GM21390 (cell line): ENCODE data around the gene ATG7.
"Not testable (repeated sequence)": the region's sequence is repeated elsewhere in the genome, so short reads cannot be mapped to it uniquely, and the experiment has no call there.

Experiments
- ATAC-seq: cut with Tn5 transposase; IDR thresholded peaks from one replicate; pipeline ENCODE4 v1.9.1; 2021; ENCODE audit not compliant: unreplicated experiment

The ATG7 gene

DNA sequence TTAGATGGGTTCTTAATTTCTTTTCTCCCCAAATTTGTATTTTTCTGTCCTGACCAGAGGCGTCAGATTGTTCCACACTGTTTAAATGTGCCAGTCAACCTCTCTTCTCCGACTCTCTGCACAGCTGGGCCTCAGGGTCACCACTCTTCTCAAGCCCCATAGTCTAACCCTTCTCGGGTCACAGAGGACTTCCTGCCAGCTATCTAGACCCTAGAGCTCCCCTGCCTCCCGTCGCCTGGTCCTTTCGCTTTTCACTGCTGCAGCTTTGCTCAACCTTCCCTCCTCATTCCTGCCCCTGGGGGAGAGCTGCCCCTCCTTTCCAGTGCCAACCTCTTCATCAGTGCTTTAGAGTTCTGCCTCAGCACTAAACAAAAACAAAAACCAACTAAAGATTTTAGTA is 151.7 kb downstream of the ATG7 start:
- no peak for ATAC-seq

DNA sequence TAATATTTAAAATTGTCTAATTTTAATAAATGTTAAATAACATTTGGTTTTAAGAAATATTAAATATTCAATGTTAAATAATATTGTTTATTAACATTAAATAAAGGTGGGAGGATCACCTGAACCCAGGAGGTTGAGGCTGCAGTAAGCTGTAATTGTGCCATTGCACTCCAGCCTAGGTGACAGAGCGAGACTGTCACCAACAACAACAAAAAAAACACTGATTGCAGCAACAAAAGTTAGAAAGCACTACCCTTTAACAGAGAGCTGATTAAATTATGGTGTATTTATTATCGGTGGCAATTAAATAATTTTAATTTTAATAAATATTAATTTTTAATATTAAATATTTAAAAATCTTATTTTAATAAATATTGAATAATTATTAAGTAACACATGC is 152.1 kb downstream of the ATG7 start:
- no peak for ATAC-seq

DNA sequence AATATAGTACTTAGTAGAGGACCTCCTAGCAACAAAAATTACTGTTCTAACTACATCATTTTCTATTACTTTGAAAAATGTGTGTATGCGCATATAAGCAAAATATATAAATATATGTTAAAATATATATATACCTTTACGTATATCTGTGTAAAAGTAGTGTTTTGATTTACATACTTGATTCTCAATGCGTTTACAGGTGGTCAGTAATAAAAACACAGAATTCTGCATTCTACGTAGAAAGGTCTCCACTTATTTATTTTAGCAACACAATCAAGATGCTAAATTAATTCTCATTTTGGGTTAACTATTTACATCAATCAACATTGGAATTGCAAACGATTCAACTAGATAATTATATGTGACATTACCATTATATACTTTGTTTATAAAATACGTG is 158.0 kb downstream of the ATG7 start:
- ATAC-seq: no peak

DNA sequence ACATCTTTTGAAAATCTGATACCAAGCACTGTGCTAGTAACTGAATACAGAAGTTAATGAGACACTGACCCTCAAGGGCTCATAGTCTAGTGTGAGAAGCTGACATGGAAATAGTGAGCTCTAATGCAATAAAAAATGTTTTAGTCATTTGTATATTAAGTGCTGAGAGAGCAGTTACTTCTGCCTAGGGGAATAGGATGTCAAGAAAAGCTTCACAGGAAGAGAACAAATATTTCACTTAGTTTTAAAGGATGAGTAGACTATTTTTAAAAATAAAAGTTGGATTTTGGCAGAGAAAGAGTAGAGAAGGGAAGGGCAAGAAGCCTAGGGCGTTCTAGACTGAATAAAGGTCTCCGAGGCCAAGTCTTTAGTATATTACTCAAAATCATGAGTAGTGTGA is 158.4 kb downstream of the ATG7 start:
- no peak for ATAC-seq

DNA sequence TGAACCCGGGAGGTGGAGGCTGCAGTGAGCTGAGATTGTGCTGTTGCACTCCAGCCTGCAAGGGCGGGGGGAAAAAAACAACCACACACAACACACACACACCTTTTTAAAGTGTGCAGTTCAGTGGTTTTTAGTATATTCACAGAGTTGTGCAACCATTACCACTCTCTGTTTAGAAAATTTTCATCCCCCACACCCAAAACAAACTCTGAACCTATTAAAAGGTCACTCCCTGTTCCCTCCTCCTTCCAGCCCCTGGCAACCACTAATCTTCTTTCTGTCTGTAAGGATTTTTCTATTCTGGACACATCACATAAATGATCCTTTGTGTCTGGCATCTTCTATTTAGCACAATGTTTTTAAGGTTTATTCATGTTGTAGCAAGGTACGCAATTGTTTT is 159.1 kb downstream of the ATG7 start:
- ATAC-seq: no peak

DNA sequence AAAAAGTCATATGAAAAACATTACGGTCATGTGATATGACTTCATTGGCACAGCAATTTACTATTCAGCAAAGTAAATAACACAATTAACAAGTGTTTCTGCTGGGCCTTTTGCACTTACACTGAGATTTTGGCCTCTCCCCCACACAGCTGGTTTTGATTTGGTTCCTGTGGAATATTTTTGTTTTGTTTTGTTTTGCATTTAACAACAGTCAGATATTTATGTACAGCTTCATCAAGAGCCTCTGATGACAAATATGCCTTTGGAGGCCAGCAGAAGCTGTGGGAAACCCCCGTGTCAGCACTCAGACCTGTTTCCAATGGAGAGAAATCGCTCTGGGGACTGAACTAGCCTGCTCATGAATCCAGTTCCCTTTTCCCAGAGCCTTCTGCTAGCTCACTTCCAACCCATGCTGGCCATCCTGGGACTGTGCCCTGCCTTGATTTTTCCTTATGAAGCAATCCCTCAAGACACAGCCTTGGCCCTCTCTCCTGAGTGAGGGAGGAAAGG is 161.9 kb downstream of the ATG7 start:
- ATAC-seq: no peak

DNA sequence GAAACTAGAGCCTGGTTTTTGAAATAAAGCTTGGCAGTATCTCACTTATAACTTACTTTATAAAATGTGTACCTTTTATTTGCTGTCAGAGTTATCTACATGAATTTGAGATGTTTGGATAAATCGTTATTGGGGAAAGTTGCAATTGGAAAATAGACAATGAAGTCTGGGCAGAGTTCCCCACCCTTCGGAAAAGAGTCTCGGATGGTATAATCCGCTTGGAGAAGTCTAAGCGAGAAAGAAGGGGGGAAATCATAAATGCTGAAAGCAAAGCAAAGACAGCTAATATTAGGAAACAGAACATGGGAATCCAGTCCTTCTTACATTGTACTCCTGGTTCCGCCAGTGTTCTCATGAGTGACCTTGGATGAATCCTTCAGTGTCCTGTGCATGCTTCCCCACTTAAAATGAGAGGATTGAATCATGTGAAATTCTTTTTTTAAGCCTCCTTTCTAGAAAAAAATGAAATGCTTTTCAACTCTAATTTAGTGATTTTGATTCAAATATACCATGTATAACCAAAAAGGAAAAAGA is 162.4 kb downstream of the ATG7 start:
- no peak for ATAC-seq

DNA sequence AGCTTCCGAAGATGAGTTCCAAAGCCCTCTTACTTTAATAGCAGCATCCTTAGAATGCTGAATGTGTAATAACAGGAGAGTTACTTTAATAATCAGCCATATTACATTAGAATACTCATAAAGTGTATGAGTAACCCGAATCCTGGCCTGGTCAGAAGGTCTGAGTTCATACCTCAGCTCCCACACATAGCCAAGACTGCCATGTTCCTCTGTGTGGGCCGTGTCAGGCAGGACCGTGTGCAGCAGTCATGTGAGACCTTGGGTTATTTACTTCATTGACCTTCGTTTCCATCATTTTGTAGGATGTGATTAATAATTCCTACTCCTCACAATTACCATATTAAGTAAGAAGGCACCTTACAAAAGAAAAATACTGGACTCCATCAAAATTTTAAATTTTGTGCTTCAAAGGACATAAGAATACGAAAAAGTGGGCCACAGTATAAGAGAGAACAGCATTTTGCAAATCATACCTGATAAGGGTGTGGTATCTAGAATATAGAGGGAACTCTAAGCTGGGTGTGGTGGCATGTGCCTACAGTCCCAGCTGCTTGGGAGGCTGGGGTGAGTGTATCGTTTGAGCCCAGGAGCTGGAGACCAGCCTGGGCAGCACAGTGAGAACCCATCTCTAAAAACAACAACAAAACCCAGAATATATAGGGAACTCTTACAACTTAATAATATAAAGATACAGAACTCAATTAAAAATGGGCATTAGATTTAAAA is 163.4 kb downstream of the ATG7 start:
- ATAC-seq: no peak

DNA sequence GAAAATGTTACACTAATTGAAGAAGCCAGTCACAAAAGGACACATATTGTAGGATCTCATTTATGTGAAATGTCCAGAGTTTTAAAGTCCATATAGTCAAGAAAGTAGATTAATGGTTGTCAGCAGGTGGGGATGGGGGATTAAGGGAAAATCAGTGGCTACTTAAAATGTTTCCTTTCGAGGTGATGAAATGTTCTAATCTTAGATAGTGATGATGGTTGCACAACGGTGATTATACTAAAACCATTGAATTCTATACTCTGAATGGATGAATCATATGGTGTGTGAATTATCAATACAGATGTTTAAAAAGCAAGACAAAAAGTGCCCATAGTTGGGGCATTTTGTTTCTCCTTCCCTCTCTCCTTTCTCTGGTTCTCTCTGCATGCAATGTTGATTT is 164.6 kb downstream of the ATG7 start:
- ATAC-seq: no peak

DNA sequence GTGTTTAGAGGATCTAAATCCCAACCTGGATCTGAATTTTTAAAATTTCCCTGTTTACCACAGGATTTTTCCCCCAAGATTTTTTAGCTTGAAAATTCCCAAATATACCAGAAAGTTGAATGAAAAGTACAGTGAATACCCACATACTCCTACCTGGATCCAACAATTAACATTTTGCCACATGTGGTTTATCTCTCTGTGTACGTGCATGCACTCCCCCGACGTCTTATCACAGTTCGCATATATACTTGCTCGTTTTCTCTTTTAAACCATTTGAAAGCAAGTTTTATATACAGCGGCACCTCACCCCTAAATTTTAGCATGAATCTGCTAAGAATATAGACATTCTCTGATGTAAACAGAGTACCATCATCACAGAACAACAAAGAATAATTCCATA is 165.3 kb downstream of the ATG7 start:
- ATAC-seq: no peak

DNA sequence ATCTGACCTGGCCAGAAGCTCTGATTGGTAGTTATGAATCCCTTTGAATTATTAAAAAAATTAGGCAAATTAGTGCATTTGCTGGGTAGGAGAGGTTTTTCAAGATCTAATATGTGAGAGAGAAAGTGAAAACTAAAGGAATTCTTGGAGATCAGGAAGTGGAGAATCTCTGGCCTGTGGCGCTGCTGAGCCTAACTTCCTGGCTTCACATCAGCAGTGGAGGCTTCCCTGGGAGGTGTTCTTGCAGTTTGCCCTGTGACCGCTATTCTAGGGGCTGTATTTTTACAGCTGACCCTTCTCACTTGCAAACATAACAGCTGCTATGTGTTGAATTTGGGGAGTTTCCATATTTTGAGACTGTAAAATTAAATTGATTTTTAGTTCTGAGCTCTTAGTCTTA is 166.4 kb downstream of the ATG7 start:
- ATAC-seq: no peak

DNA sequence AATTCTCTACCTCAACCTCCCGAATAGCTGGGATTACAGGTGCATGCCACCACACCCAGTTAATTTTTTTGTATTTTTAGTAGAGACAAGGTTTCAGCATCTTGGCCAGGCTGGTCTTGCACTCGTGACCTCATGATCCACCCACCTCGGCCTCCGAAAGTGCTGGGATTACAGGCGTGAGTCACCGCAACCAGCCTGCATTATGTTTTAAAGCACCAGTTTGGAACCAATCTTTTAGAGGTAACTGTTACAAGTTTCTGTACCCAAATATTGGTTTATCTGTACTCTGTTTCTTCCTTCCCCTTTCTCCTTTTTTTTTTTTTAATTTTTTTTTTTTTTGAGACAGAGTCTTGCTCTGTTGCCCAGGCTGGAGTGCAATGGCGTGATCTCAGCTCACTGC is 169.1 kb downstream of the ATG7 start:
- ATAC-seq: not testable (repeated sequence)

DNA sequence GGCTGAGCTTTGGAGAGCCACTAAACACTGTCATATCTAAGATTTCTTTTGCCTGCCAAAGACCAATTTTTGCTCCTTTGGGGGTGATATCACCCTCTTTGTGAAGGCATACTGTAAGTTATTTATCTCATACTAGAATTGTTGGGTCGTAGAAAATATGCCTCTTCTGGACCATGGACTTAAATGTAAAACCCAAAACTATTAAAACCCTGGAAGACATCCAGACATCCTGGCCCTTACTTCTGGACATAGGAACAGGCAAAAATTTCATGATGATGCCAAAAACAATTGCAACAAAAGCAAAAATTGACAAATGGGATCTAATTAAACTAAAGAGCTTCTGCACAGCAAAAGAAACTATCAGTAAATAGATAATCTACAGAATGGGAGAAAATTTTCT is 172.2 kb downstream of the ATG7 start:
- no peak for ATAC-seq

DNA sequence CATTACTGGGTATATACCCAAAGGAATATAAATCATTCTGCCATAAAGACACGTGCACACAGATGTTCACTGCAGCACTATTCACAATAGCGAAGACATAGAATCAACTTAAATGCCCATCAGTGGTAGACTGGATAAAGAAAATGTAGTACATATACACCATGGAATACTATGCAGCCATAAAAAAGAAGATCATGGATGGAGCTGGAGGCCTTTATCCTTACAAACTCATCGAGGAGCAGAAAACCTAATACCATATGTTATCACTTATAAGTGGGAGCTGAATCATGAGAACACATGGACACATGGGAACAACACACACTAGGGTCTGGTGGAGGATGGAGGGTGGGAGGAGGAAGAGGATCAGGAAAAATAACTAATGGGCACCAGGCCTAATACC is 173.0 kb downstream of the ATG7 start:
- not testable (repeated sequence) for ATAC-seq

DNA sequence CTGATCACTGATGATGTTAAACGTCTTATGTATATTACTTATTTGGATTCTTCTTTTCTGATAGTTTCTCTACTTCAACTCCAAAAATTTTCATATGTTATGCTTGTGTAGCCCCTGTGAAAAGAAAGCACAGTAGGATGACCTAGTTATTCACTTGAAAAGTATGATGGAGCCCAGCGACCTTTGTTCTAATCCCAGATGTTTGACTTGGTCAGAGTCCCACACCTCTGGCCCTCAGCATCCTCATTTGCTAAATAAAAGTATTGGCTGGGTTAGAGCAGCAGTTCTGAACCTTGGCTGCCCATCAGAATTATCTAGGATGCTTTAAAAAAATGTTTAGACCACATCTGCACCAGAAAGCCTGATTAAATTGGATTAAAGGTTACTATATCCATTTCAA is 173.7 kb downstream of the ATG7 start:
- no peak for ATAC-seq

DNA sequence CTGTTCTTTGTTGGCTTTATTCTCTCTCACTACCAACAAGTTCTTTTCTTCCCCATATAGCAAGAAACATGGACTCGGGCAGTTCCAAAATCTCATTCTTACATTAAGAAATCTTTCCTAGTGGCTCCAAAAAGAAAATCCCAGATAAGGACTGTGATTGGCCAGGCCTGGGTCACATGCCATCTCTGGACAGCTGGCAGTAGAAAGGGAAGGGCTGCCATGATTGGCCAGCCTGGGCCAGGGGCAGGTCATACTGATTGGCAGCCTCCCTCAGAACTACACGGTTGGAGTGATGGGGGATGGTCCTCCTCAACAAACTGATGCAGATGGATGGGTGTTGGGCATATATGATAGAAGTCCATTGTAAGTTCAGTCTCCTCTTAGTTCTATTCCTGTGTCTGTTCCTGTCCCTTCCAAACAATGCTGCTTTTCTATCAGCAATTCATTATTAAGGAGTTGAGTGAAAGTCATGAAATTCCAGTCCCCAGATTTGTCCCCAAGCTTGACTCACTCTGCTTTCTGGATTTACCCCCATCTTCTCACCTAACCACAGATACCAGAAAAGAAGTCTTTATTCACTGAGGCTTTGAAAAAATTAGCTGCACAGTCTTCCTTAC is 175.5 kb downstream of the ATG7 start:
- no peak for ATAC-seq

DNA sequence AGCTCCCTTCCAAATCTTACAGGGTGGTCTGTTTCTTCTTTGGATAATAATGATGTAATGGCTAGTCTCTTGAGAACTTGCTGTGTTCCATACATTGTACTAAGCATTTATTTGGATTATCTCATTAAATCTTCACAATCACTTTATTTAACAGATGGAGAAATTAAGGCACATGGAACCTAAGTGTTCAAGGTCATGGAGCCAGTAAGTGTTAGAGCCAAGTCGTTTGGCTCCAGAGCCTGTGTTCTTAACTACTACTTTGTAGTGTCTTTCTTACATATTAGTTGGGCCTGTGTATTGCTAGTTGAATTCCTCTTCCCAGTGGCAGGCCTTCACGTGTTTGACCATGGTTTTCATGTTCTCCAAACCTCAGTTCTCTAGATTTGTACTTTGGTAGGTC is 177.8 kb downstream of the ATG7 start:
- ATAC-seq: no peak

DNA sequence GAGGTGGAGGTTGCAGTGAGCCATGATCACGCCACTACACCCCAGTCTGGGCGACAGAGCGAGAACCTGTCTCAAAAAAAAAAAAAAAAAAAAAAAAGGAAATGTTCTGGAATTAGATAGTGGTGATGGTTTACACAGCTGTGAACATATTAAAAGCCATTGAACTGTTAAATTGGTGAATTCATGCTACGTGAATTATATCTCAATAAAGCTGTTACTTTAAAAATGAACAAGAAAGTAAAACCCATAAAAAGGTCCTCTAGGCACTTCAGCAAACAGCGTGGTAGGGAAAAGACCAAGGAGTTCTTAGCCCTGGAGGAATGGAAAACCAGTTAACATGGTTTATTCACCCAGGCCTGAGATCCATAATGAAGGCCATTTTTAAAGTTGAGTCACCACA is 180.1 kb downstream of the ATG7 start:
- ATAC-seq: no peak

DNA sequence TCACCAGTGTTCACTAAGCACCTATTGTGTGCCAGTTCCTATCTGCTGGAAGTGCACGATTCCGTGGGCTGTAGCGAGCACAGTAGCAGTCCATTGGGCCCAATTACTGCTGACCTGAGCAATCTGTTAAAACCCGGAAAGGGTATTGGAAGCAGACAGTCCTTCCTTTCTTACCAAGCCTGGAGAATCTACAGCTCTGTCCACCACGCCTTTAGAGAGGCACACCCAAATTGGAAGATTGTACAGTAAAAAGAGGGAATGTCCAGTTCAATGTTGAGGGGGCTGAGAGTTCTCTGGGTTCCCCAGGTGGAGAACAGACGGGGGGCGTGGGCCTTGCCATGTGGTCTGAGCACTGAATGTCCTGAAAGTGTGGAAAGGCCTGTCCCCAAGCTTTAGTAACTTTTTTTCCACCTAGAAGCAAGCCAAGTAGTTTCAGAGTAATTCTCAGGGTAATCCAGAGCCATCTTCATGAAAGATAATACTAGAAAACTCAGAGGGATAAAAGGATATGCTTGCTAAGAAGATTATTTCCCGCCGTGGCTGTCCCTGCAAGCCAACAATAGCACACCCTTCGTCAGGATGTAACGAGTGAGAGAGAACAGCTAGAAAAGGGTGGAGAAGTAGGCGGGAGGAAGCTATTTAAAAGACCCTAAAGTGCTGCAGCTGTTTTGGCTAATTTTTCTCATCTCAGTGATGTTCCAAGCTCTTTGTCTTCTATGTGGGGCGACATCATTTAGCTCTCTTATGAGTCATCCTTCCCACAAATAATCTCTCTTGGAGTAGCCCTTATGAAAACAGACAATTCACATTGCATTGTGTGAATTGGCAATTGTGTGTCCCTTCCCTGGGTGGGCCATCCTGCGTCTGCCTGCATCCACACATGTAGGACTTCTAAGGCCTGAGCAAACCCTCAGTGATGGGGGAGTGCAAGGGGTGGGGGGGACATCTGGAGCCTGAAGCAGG is 181.0 kb downstream of the ATG7 start:
- no peak for ATAC-seq

DNA sequence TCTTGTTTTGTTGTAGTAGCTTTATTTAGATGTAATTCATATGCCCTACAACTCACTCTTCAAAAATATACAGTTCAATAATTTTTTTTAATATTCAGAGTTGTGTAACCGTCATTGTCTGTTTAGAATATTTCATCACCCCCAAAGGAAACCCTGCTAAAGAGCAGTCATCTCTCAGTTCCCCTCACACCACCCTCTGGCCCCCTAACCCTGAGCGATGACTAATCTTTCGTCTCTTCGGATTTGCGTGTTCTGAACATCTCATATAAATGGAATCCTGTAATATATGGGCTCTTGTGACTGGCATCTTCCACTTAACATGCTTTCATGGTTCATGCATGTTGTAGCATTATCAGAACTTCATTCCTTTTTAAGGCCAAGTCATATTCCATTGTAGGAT is 183.8 kb downstream of the ATG7 start:
- no peak for ATAC-seq

DNA sequence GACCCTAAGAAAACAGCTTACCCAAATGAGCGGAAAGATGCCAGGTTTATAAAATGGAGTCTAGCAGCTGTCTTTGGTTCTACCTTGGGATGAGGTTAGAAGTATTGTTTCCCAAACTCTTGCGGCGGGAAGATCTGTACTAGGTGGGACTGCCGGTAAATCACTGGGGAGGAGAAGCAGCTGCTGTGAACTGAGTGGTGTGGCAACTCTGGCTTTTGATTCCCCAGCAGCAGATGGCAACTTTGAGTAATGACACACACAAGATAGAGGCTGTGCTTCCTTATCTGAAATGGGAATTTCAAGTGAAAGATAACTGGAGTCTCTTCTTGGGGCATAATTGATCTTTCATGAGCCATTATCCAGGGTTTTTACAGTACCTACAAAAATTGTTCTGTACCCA is 184.9 kb downstream of the ATG7 start:
- no peak for ATAC-seq
